ENCODE results near the gene PIM2.
A peak's percentile ranks its signal among the peaks of the same experiment; 100 is the strongest.

PIM2 gene

GRCh38 chrX:48958635-48959094, 39.8 kb upstream of the PIM2 start:
- DNase-seq (ENCODE audit: insufficient read length, low spot score) (no peak), FAIRE-seq (no peak)
- TF ChIP-seq CTCF (IDR thresholded peaks at IDR 0.05; ENCODE audit: insufficient read depth, missing control alignments), result no peak

DNA sequence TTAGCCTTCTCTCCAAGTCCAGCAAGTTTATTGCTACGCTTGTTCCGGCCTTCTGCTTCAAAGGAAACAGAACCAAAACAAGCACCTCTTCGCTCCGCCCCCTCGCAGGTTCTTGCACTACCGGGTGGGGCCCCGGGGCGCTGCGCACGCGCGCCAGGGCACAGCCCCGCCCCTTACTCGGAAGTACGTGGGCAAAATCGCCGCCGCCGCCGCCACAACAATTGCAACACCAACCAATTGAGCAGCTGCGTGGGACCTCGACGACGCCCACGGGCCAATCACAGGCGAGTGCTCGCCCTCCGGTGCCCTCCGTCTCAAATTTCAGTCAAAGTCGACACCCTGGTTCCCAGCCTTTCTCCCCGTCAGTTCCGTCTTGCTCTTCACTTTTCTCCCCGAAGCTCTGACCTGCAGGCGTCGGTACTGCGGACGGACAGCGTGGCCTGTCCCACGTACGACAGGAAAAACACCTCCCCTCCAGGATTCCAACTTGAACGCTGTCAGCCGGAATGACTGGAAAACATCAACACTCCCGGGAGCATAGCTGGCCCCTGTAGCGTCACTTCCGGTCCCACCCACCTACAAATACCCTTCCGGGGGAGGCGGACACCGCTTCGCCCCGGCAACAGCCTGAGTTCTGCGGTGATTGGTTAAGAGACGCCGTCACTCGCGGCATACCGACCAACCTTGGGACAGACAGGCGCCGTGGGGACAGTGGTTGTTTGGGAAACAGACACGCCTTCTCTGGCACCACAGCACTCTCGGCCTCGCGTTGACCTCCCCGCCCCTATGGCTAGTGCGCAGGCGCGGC, 39.2 kb upstream of the PIM2 start:
- no peak for TF ChIP-seq CTCF (IDR thresholded peaks at IDR 0.05; ENCODE audit: insufficient read depth, missing control alignments)
- DNase-seq (ENCODE audit: insufficient read length, low spot score) (peak; percentile 40), FAIRE-seq (peak; percentile 76)

DNA sequence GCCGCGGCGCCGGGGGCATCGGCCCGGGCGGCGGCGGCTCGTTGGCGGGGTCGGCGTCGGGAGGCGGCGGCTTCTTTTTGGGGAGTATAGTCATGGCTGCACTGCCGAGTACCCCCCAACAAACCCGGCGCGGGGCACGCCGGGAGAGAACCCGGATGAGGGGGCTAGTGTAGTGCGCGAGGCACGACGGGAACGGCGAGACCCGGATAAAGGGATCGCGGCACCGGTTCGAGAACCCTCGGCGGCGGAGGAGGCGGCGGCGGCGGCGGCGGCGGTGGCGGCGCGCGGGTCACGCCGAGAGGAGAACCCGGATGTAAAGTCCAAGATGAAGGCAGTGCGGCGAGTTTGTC, 38.6 kb upstream of the PIM2 start, which contains the start of gene OTUD5:
TSS of gene OTUD5 (minus strand) at position 131 of the 350 bp plus-strand sequence. CDS start at position 94, 37 bp downstream.
- no peak for FAIRE-seq
- no peak for TF ChIP-seq CTCF (IDR thresholded peaks at IDR 0.05; ENCODE audit: insufficient read depth, missing control alignments)
- DNase-seq (ENCODE audit: insufficient read length, low spot score), result peak; percentile 53

GRCh38 chrX:48956728-48957414, 38.0 kb upstream of the PIM2 start:
- no peak for FAIRE-seq
- no peak for DNase-seq (ENCODE audit: insufficient read length, low spot score)
- no peak for TF ChIP-seq CTCF (IDR thresholded peaks at IDR 0.05; ENCODE audit: insufficient read depth, missing control alignments)

GRCh38 chrX:48948589-48948988, 29.8 kb upstream of the PIM2 start:
- no peak for DNase-seq (ENCODE audit: insufficient read length, low spot score)
- no peak for TF ChIP-seq CTCF (IDR thresholded peaks at IDR 0.05; ENCODE audit: insufficient read depth, missing control alignments)
- FAIRE-seq, result no peak

DNA sequence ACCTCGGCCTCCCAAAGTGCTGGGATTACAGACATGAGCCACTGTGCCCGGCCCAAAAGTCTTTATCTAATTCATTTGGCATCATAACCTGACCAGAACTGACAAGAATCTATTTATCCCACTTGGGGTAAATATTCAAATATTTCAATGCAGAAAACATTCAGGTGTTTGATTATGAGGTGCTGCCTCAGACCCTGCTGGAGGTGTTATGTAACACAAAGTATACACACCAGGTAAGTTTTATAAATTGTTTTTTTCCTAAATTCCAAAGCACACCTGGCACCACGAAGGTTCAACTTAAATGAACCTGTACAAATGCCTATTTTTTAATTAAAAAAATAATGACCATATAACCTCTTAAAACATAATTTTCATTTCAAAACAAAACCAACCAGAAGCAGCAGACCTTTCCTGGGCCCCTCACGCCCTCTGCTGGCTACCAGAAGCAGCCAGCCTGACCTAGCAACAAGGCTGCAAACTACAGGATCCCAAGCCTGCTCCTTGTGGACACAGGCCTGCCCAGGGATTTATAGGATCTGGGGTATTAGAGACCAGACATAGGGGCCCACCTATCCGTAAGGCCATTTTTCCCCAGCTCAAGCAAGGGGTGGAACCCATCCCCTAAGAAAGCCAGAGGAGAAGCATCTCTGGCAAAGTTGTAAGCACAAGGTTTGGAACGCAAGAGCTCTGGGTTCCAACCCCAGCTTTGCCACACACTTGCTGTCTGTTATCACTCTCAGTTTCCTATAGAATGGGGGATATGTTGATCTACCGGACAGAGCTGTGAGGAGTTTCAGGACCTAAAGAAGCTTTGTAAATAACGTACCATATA, 26.9 kb upstream of the PIM2 start:
- peak; percentile 11 for FAIRE-seq
- TF ChIP-seq CTCF (IDR thresholded peaks at IDR 0.05; ENCODE audit: insufficient read depth, missing control alignments), result peak; percentile 61
- peak; percentile 23 for DNase-seq (ENCODE audit: insufficient read length, low spot score)
